ENCODE data around the gene FIBCD1.

Gene FIBCD1

DNA sequence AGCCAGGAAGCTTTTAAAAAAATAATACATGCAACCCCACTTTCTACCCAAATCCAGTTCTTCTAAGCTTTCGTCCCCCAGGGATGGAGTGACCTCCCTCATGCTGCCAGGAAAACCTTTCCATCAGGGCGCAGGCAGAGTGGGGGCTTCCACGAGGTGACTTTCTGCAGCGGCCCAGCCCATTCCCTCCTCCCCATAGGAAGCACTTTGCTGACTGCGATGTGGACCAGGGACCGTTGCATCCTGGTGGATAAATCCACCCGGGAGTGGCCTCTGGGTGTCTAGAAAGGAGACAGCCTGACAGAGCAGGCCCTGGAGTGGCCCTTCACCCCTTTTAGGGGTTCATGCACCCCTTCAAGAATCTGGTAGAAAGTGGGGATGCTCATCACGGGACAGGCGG is 44.0 kb downstream of the FIBCD1 start:
- DNase-seq (ENCODE audit: low spot score): no peak

DNA sequence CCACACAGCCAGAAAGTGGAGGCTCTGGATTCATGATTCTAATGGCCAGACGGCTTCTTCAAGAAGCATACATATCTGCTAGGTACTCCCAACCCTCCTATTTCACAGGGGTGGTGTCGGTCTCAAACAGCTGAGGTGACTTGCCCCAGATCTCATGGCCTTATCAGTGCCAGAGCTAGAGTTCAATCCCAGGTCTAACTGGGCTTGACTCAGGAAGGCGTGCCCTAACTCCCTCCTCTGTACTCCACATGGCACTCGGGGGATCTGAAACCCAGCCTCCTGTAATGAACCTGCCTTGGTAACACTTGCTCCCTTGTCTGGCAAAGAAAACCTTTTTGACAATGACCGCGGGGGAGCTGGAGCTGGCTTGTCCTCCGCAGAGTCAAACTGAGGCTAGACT is 44.5 kb downstream of the FIBCD1 start:
- no peak for DNase-seq (ENCODE audit: low spot score)

DNA sequence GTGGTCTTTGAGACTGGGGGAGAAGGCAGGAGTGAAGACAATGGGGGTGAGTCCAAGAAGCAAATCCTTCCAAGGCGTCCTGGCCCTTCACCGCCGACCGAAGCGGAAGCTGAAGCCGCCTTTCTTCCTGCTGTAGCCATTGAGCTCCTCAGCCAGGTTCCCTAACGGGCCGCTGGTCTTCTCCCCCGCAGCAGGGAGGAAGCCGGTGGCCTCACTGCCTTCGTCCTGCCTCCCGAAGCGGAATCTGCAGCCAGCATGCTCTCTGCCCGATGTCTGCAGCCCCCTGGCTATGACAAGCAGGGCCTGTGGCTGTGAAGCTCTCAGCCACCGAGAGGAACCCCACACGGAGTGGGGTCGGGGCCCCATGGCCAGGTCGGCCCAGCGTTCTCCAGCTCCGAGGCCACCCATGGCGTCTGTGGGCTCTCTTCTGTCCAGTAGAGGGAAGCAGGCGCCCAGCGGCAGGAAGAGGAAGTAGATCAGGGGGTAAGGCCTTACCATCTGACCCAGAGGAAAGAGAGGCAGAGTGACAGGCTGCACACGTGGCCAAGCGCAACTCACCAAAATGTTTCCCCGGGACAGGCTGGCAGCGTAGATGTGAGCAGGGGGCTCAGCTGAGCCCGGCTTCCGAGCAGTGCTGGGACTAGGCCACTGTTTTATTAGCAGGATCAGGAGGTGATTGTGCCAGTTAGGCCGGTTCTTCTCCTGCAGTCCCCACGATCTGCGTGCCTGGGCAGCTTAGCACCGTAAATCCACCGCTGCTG is 45.5 kb downstream of the FIBCD1 start:
- no peak for DNase-seq (ENCODE audit: low spot score)

DNA sequence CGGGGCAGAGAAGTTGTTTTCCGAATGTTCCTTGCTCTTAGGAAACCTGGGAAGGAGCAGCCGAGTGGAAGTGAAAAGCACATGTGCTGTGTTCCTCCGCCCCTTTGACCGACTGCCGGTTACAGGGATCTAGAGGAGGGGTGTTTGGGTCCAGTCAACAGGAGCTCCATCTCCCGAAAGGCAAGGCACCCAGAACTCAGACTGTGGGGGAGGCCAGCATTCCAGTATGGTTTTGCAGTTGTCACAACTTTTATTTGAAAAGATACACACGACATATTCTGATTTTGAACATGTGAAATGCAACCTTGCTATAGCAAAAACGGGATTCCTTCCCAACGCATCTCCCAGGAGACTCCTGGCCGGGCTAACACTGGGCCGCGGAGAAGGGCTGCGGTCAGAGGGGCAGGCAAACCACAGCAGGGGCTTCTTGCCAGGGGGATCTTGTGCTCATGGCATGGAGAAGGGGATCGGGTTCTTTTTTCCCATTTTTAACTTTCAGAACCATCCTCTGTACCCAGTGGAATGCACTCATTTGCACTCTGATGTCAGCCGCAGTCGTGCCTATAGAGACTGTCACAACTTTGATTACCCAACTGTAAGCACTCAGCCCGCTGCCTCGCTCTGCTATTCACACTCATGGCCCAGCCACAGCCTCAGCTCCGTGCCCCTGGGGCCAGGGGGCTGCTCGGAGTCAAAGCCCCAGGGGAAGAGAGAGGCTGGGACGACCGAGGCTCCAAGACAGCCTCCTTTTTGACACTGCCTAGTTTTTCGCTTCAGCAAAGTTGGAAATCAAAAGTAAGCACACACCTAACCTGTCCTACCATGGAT is 46.4 kb downstream of the FIBCD1 start:
- no peak for DNase-seq (ENCODE audit: low spot score)

DNA sequence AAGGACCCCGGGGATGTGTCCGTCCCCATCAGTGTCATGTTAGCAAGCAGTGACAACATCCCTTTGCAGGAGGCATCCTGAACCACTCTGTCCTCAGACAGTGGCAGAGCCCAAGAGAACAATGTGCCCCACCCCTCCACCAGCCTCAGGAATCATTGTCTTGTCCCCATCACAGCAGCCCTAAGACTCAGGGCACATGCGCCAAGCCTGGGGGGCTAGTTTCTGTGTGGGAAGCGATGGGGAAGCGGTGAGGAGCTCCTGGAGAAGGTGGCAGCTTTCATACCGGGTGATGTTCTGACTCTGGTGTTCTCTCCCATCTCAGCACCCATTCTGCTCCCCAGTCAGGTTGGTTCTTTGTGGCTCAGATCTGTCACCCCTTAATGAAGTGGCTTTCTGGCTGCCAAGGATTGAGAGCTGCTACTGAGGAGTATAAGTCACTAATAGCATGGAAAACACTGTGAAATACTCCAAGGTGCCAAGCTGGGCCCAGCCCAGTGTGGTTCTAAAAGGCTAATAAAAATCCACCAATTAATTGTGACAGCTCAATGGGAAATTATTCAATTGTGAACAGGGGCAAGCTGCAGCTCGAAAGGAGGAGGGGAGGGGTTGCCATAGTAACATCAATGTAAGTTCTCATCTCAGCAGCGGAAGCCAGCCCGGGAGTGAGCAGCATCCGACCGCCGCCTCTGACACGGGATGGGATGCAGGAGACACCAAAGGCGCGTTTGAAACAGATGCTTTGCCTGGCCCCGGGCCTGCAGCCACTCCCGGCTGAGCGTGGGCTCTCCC is 47.2 kb downstream of the FIBCD1 start:
- DNase-seq (ENCODE audit: low spot score): no peak

DNA sequence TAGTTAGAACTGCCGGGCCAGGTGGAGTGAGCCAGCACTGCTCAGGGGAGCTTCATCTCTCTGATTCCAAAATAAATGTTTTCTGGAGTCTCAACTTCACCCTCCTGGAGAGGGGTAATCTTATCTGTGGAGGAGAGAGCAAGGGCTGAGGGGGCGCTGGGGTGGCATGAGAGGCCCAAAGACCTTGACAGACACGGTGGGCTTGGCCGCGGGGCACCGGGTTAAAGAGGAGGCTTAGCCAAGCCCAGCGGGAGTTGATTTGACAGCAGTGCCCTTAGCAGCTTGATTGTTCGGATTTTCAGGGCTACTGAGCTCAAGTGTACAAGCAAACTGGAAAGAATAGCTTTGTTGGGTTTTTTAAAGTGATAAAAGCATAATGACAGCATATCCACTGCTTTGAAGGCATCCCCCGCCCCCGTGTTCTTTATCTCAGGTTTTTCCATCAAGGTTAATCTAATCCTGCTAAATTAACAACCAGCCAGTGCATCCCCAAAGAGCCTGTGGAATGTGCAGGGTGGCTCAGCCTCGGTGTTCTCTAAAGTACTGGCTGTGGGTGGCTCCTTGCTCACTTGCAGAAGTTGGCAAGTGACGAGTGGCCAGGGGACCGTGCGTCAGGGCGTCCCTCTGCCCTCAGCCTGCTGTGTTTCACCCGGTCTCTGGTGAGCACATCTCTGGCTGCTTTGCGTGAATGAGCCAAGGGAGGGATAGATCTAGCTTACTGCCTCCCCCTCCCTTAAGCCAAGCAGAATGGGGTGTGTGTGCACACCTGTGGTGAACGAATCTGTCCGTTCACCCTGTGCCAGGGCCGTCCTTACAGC is 48.0 kb downstream of the FIBCD1 start:
- DNase-seq (ENCODE audit: low spot score): no peak

DNA sequence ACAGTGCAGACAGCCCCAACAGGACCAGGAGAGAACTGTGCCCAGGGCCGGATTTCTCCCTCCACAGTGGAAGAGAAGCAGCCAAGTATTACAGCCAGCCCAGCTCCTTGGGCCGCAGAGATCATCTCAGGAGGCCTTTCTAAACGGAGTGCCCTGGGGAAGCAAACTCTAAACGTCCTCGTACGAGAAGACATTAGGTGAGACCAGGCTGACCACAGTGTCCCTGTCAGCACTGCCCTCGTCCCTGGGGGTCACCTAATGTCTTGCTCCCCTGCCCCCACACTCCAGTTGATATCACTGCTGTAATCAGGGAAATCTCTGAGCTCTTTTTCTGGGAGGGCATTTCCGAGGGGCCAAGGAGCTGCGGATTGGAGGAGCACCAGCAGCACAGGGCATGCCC is 48.9 kb downstream of the FIBCD1 start:
- DNase-seq (ENCODE audit: low spot score): no peak

DNA sequence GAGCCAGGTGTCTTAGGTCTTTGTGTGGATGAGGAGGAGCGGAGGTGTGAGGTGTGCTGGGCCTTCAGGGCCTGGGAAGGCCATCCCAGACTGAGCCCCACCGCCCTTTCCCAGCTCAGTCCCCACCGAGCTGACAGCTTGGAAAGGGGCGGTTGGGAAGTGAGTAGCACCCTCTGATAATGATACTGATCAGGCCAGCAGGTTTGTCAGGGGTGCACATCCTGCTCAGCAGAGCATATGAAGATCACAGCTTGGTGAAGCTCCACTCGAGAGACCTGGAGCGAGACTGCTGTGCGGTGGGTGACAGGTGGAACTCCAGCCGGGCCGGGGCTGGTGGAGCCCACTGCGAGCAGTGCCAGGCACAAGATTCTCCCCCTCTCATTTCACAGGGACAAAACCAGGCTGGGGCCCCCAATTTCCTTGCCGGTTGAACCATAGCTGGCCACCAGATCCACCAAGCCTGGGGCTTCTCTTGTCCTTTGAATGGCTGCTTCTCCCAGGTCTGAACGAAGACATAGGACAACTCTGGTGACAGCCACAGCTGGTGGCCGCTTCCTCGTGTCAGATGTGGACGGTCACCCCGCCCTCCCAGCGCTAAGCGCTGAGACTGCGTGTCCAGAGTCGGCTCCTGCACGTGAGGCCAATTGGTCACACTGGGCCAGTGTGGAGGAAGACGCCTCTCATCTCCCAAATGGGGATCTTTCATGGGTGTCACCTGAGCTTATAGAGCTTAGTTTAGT is 50.7 kb downstream of the FIBCD1 start:
- no peak for DNase-seq (ENCODE audit: low spot score)

DNA sequence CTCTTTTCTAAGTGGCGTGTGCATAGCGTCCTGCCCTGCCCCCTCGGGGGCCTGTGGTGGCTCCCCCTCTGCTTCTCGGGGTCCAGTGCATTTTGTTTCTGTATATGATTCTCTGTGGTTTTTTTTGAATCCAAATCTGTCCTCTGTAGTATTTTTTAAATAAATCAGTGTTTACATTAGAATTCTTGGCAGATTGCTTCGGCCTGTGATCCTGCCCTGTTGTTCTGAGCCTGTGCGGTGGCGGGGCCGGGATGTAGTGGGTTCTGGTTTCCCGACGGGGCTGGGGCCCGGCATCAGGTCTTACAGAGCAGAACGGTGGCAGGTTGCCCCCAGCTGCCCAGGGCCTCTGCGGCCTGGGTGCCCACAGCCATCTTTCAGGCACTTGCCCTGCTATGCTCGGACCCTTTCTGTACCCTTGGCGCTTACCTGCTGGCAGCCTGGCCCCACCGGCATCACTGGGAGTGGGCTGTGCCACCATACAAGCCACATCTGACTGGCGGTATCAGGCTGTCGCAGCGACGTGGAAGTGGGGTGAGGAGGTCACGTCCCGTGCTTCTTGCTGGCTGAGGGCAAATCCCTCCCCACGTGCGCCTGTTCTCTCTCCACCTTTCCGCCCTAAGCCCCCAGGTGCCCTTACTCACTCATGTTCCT is 51.4 kb downstream of the FIBCD1 start:
- DNase-seq (ENCODE audit: low spot score): no peak

DNA sequence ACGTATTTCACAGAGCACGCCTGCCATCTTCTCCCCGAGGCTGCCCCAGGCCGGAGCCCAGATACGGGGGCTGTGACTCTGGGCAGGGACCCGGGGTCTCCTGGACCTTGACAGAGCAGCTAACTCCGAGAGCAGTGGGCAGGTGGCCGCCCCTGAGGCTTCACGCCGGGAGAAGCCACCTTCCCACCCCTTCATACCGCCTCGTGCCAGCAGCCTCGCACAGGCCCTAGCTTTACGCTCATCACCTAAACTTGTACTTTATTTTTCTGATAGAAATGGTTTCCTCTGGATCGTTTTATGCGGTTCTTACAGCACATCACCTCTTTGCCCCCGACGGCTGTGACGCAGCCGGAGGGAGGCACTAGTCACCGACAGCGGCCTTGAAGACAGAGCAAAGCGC is 52.1 kb downstream of the FIBCD1 start:
- no peak for DNase-seq (ENCODE audit: low spot score)

DNA sequence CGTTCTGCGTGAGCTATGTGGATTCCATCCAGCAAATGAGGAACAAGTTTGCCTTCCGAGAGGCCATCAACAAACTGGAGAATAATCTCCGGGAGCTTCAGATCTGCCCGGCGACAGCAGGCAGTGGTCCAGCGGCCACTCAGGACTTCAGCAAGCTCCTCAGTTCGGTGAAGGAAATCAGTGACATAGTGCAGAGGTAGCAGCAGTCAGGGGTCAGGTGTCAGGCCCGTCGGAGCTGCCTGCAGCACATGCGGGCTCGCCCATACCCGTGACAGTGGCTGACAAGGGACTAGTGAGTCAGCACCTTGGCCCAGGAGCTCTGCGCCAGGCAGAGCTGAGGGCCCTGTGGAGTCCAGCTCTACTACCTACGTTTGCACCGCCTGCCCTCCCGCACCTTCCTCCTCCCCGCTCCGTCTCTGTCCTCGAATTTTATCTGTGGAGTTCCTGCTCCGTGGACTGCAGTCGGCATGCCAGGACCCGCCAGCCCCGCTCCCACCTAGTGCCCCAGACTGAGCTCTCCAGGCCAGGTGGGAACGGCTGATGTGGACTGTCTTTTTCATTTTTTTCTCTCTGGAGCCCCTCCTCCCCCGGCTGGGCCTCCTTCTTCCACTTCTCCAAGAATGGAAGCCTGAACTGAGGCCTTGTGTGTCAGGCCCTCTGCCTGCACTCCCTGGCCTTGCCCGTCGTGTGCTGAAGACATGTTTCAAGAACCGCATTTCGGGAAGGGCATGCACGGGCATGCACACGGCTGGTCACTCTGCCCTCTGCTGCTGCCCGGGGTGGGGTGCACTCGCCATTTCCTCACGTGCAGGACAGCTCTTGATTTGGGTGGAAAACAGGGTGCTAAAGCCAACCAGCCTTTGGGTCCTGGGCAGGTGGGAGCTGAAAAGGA is 53.3 kb downstream of the FIBCD1 start:
- no peak for DNase-seq (ENCODE audit: low spot score)

DNA sequence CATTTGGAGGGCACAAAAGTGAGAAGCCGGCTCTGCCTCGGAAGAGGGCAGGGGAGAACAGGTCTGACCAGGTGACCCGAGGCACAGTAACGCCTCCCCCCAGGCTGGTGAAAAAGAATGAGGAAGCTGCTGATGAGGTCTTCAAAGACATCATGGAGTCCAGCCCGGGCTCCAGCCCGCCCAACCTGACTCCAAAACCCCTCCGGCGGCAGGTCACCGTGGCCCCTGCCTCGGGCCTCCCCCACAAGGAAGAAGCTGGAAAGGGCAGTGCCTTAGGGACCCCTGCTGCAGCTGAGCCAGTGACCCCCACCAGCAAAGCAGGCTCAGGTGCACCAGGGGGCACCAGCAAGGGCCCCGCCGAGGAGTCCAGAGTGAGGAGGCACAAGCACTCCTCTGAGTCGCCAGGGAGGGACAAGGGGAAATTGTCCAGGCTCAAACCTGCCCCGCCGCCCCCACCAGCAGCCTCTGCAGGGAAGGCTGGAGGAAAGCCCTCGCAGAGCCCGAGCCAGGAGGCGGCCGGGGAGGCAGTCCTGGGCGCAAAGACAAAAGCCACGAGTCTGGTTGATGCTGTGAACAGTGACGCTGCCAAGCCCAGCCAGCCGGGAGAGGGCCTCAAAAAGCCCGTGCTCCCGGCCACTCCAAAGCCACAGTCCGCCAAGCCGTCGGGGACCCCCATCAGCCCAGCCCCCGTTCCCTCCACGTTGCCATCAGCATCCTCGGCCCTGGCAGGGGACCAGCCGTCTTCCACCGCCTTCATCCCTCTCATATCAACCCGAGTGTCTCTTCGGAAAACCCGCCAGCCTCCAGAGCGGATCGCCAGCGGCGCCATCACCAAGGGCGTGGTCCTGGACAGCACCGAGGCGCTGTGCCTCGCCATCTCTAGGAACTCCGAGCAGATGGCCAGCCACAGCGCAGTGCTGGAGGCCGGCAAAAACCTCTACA is 54.2 kb downstream of the FIBCD1 start:
- no peak for DNase-seq (ENCODE audit: low spot score)

DNA sequence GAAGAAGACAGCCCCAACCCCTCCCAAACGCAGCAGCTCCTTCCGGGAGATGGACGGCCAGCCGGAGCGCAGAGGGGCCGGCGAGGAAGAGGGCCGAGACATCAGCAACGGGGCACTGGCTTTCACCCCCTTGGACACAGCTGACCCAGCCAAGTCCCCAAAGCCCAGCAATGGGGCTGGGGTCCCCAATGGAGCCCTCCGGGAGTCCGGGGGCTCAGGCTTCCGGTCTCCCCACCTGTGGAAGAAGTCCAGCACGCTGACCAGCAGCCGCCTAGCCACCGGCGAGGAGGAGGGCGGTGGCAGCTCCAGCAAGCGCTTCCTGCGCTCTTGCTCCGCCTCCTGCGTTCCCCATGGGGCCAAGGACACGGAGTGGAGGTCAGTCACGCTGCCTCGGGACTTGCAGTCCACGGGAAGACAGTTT is 54.9 kb downstream of the FIBCD1 start:
- DNase-seq (ENCODE audit: low spot score): no peak

DNA sequence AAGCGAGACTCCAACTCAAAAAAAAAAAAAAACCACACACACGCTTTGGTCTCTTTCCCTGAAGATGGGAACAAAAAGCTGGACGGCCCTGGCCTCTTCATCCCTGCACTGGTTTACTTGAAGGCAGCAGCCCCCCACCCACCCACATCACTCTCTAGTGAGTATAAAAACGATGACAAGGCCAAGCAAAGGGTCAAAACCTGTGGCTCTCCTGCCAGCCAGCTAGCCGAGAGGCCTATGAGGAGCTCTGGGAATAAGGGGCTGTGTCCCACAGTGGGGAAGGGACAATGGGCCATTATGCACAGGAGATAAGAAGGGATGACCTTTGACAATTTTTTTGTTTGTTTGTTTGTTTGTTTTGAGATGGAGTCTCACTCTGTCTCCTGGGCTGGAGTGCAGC is 55.6 kb downstream of the FIBCD1 start:
- DNase-seq (ENCODE audit: low spot score): no peak

DNA sequence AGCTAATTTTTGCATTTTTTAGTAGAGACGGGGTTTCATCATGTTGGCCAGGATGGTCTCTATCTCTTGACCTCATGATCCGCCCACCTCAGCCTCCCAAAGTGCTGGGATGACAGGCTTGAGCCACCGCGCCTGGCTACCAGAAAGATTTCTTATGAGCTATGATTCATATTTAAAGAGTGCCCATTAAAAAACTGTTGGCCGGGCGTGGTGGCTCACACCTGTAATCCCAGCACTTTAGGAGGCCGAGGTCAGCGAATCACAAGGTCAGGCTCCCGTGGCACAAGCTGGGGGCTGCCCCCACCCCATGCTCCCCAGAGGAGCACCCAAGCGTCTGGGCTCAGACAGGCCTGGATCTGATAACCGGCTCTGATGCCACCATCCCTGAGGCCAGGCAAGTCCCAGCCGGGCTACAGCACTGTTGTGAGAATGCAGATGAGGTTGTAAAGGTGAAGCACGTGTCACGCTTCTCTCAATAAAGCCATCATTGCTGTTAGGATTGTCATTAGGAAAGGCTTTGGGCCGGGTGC is 56.3 kb downstream of the FIBCD1 start:
- DNase-seq (ENCODE audit: low spot score): no peak

DNA sequence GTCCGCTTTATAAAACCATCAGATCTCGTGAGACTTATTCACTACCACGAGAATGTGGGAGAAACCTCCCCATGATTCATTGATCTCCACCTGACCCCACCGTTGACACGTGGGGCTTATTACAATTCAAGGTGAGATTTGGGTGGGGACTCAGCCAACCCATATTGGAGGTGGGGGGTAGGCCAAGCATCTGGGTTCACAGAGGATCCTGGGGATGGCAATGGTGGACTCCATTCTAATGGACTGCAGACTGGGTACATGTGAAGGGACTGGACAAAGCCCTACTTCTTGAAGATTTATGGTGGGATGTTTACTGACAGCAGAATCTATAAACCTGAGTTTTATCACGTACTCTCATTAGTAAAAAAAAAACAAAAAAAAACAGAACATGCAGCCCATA is 57.5 kb downstream of the FIBCD1 start:
- DNase-seq (ENCODE audit: low spot score): no peak

DNA sequence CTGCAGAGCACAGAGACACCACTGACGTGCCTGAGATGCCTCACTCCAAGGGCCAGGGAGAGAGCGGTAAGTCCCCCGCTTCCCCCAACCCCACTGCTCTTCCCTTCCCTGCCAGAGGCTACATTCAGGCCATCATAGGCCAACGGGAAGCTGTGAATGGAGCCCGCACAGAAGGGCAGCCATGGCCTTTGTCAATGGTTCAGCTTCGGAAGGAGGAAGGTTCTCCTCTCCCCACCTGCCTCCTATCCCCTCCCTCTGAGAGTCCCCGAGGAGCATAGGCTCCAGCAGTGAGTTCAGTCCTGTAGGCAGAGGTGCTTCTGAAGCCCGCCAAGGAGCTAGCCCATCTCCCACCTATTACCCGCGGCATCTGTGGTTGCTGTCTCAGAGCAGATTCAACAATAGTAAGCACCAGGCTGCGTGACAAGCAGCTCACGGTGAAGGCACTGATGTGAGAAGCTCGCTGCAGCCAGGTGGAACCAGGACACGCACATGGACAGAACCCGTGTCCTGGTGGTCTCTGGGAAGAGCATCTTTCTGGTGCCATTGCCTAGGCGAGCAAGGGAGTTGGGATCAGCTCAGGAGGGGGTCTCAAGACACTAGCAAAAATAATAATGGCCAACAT is 58.3 kb downstream of the FIBCD1 start:
- DNase-seq (ENCODE audit: low spot score): no peak

Data from AG08395 (cell line).